Head of caudate nucleus (tissue), 42 donors: Measurements from ENCODE around the gene OGDH.
"Not testable (repeated sequence)": the region's sequence is repeated elsewhere in the genome, so short reads cannot be mapped to it uniquely, and the experiment has no call there.

Experiments
- DNase-seq, 42 donors: peaks; one replicate each; pipeline versions ENCODE4 v3.0.0 to v3.0.0-alpha.2; 2020 to 2021; ENCODE audit warnings: mixed read lengths in 7 of 42
- intact Hi-C: fragments of 100-400 bp; cut with DNase I; formaldehyde crosslinking; loops from one replicate; pipeline ENCODE4 v1.15.0; 2022

The OGDH gene

DNA sequence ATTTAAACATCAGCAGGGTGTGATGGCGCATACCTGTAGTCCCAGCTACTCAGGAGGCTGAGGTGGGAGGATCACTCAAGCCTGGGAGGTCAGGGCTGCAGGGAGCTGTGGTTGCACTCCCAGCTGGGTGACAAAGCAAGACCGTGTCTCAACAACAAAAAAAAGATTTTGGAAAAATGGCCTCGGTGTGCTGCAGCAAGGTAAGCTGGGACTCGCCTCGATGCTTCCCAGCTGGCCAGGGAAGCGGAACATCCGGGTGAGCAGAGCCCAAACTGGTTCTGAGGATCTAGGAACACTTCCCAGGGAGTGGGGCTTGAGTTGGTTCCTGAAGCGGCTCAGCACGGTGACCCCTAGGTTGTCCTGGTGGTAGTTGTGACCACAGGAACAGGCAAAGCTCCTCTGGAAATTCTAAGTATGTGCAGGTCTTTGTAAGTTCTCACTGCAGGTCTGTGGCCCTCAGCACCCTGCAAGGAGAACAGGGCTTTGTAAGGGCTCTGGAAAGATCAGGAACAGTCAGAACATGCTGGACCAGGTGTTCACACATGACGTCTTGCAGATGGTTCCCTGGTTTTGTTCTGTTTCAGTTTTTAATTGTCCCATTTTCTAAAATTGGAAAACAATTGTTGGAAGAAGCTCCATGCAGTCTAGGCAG lies 103.6 kb downstream of the OGDH start:
- peak in 1 of 42 donors; percentile 18 for DNase-seq
- intact Hi-C loops: no loop called here

DNA sequence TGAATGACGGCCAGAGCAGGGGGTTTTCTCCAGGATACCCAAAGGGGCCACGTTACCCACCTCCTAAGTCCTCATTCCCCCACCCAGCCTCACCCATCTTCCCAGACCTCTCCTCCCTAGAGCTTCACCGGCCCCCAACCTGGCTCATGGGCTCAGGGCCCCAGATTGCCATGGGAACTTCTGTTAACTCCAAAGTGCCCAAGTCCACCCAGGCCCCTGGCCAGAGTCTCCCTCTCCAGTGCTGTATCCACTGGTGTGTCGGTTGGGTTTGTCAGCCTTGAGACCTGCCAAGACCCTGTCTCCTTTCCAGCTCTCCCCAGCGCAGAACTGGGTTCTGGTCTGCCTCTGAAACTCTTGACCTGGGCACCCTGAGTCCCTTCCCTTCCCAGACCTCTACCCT lies 105.1 kb downstream of the OGDH start:
- intact Hi-C loops: no loop called here
- peak in 1 of 42 donors; percentile 23 for DNase-seq

DNA sequence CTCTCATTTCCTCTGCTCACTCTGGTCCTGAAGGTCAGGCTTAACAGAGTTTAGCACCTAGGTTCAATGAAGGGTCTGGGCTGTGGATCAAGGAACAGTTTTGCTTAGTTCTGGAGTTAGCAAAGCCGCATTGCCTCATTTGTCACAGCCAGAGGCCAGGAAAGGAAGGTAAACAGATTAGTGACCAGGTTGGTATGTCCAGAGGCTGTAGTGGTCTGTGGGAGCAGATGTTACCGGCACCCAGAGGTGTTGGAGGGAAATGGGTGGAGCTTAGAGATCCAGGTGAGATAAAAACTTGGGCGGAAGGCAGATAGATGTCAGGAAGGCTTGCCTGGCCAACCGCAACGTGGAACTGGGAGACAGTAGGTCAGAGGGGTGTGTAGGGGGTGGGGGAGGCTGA lies 105.6 kb downstream of the OGDH start:
- intact Hi-C loops: no loop called here
- no peak for DNase-seq

DNA sequence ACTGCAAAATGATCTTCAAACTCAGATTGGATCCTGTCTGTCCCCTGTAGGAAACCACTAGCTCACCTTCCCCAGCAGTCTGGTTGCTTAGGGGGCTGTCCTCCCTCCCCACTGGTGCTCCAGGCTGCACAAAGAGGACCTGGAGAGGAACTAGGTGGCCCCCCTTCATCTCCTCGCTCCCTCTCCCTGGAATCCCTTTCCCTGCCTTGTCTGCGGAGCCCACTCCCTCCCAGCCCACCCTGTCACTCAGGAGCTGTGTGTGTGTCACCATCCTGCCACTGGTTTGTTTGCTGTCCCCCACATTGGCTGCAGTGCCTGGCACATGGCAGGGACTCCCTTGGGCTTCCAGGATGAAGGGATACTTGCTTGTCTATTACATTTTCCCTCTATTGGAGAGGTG lies 106.7 kb downstream of the OGDH start:
- no peak for DNase-seq
- intact Hi-C loops: no loop called here

DNA sequence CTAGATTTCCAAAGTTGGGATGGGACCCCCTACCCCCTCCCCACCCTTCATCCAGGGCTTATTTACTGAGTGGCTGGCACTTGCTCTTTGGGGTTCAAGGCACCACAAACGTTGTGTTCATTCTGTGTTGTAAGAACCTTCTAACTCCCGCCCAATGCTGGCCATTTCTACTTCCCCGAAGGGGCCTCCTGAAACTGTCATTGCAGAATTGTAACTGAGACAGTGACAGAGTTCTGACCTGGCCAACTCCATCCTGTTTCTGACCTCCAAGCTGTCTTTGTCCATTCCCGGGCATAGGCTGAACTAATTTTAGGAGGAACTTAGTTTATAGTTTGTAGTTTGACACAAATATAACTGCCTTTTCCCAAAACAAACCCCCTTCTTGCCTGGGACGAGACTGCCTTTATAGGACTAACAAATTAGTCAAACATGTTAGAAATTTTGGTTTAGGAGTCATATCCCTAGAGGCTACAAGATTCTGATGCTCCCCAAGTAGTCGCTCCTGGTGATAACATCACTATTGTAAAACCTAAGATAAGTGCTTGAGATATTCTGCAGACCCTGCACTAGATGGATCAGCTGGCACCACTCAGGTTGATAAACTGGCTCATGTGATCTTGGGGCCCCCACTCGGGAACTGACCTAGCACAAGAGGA lies 107.4 kb downstream of the OGDH start:
- peak in 1 of 42 donors; percentile 17 for DNase-seq
- intact Hi-C loops: no loop called here

DNA sequence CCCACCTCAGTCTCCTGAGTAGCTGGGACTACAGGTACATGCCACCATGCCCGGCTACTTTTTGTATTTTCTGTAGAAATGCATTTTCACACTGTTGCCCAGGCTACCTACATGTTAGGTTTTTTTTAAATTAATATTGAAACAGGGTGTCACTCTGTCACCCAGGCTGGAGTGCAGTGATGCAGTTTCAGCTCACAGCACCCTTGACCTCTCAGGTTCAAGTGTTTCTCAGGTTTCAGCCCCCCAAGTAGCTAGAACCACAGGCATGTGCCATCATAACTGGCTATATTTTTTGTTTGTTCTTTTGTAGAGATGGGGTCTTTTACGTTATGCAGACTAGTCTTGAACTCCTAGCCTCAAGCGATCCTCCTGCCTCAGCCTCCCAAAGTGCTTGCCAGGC lies 109.8 kb downstream of the OGDH start:
- no peak for DNase-seq
- intact Hi-C loops: no loop called here

DNA sequence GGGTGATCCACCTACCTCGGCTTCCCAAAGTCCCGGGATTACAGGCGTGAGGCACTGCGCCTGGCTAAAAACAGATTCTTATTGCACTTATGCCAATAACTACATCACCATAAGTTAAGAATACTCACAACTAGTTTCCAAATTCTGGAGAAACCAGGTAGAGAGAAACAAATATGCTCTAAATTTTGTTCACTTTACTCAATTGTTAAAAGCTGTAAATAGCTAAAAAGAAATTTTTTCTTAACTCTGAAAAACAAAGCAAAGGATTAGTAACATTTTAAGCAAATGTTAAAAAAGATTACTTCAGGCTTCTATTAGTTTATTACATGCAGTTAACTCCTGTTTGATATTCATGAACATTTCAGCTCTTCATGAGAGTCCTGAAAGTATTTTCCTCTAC lies 113.9 kb downstream of the OGDH start:
- no peak for DNase-seq
- intact Hi-C loops: no loop called here

DNA sequence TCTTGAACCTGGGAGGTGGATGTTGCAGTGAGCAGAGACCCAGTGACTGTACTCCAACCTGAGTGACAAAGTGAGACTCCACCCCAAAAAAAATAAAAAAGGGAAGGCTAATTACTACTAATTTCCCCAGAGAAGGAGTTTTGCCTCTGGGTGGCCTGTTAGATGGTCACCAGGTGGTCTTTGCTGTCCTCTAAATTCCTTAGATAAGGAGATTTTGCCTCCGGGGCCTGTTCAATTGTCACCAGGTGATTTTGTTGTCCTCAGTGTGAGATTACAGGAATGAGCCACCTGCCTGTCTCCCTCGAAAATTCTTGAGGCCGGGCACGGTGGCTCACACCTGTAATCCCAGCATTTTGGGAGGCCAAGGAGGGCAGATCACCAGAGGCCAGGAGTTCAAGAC lies 117.8 kb downstream of the OGDH start:
- DNase-seq: no peak
- intact Hi-C loops: no loop called here

DNA sequence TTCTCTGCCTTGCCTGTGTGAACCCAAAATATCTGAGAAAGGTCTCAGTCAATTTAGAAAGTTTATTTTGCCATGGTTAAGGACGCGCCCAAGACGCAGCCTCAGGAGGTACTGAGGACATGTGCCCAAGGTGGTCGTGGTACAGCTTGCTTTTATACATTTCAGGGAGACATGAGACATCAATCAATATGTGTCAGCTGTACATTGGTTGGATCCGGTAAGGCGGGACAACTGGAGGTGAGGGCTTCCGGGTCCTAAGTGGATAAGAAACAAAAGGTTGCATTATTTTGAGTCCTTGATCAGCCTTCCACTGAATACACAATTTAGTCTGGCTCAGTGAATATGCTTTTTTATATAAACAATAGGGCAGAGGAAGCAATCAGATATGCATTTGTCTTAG lies 119.8 kb downstream of the OGDH start:
- intact Hi-C loops, DNase-seq: not testable (repeated sequence)

DNA sequence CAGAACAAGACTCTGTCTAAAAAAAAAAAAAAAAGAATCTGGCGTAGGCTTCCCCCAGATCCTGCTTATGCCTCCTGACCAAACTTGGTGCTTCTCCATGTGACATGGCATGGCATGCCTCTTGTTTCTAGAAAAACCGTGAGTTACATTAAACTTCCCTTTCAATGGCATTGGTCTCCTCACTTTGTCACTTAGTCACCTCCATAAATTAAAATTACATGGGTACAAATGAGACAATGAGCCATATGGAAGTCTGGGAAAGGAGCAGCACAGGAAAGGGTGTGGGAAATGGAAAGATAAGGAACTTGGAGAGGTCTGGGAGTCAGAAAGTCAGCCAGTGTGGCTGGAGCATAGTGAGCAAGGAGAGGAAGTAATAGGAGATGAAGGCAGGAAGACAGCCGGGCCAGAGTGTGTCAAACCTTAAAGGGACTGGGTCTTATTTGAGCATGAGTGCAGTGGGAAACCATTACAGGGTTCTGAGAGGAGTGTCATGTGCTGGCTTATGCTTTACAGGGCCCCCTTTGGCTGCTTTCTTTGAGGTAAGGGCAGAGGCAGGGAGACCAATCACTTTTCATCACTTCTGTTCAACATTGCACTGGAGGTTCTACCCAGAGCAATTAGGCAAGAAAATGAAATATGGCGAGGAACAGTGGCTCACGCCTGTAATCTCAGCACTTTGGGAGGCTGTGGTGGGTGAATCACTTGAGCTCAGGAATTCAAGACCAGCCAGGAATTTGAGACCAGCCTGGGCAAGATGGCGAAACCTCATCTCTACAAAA lies 120.9 kb downstream of the OGDH start:
- intact Hi-C loops: no loop called here
- no peak for DNase-seq

DNA sequence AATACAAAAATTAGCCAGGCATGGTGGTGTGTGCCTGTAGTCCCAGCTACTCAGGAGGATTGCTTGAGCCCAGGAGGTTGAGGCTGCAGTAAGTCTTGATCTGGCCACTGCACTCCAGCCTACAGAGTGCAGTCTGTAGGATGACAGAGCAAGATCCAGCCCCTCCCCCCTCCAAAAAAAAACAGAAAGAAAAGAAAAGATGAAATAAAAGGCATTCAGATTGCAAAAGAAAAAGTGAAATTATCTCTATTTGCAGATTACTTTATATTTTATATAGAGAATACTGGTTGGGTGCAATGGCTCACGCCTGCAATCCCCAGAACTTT lies 121.5 kb downstream of the OGDH start:
- intact Hi-C loops: no loop called here
- no peak for DNase-seq

DNA sequence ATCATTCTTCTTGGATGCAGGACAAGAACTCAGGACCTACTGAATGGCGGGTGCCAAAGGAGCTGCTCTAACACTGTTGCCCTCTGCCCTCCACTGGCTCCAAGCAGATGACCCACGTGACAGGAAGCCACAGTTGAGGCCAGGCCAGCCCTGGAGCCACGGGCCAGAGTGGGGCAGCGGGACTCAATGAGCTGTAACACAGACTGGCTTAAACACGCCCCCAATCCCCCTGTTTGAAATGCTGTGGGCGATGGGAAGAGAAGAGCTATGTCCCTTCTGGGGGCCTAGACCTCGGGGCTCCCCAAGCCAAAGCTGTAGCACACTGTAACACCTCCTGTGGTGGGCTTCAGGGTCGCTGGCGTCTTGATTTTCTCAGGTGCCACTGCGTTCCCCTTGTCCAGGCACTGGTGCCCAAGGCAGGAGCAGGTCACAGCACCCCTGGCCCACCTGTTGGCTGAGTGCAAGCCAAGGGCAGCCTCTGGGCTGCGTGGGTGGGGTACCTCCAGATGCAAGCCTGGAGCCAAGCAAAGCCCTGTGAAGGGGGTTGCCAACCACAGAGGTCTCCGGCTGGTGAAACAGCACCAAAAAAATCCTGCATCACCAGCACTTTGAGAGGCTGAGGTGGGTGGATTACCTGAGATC lies 123.6 kb downstream of the OGDH start:
- DNase-seq: no peak
- intact Hi-C loops: no loop called here

DNA sequence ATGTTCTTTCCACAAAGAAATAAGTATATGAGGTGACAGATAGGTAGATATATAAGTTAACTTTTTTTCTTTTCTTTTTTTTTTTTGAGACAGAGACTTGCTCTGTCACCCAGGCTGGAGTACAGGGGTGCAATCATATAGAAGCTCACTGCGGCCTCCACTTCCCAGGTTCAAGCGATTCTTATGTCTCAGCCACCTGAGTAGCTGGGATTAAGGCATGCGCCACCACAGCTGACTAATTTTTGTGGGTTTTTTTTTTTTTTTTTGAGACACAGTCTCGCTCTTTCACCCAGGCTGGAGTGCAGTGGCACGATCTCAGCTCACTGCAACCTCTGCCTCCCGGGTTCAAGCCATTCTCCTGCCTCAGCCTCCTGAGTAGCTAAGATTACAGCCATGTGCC lies 126.5 kb downstream of the OGDH start:
- DNase-seq, intact Hi-C loops: not testable (repeated sequence)

DNA sequence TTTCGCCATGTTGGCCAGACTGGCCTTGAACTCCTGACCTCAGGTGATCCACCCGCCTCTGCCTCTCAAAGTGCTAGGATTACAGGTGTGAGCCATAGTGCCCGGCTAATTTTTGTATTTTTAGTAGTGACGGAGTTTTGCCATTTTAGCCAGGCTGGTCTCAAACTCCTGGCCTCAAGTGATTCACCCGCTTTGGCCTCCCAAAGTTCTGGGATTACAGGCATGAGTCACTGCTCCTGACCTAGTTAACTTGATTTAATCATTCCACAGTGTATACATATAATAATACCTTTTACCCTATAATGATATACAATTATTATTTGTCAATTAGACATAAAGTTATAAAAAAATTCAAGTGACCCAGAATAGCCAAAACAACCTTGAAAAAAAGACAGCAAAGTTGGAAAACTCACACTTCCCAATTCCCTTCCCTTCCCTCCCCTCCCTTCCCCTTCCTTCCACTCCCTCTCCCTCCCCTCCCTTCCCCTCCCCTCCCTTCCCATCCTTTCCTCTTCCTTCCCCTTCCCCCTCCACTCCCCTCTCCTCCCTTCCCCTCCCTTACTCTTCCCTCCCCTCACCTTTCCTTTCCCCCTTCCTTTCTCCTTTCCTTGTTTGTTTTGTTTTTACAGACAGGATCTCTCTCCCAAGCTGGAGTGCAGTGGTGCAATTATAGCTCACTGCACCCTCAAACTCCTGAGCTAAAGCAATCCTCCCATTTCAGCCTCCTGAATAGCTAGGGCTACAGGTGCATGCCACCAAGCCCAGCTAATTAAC lies 127.5 kb downstream of the OGDH start:
- intact Hi-C loops: no loop called here
- DNase-seq: no peak

DNA sequence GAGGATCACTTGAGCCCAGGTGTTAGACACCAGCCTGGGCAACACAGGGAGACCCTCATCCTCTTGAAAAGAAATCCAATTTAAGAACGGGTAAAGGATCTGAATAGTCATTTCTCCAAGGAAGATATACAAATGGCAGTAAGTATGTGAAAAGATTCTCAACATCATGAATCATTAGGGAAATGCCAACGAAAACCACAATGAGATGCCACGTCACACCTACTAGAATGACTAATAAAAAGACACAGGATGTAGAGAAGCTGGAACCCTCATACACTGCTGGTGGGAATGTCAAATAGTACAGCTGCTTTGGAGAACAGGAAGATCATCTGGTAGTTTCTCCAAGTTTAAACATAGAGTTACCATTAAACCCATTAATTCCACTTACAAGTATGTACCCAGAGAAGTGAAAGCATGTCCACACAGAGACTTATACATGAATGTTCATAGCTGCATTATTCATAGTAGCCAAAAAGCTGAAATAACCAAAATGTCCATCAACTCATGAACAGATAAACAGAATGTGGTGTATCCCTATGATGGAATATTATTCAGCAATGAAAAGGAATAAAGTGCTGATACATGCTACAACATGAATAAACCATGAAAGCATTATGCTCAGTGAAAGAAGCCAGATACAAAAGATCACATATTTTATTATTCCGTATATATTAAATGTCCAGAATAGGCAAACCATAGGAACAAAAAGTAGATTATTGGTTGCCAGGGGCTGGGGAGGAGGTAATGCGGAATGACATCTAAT lies 129.2 kb downstream of the OGDH start:
- DNase-seq: peak in 1 of 42 donors; percentile 26
- intact Hi-C loops: no loop called here

DNA sequence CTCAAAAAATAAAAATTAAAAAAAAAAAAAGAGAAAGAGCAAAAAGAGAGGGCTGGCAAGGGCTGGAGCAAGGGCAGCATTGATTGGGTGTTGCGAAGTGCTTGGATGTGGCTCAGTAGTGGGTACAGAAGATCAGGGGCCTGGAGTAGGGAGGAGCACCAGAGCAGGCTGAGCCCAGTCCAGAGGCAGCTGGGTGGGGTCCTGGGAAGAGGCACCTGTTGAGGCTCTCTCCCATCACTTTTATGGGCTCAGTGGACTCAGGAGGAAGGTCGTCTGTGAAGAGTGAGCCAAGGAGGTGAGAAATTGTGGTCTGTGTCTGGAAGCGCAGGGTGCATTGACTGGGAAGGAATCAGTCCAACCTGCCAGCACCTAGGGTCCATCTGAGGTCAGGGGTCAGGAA lies 130.5 kb downstream of the OGDH start:
- intact Hi-C loops: no loop called here
- no peak for DNase-seq

DNA sequence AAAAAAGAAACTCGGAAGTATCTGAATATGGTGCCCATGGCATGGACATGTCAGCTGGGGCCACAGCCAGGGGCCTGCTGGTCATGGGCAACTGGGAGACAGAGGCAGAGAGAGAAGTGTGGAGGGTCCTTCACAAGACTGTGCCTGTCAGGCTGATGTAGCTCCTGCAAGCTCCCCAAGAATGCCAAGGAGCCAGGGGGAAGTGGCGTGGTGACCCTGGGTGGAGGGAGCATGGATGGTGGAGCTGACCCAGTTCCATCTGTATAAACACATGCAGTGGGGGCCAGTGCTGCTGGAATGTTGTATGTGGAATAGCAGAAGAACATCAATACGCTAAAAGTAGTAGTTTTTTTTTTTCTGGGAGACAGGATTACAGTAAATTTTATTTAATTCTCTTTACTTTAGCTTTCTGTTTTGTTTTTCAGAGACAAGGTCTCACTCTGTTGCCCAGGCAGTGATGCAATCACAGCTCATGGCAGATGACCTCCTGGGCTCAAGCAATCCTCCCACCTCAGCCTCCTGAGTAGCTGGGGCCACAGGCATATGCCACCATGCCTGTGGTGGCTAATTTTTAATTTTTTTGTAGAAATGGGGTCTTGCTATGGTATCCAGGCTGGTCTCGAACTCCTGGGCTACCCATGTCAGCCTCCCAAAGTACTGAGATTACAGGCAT lies 131.8 kb downstream of the OGDH start:
- intact Hi-C loops: no loop called here
- no peak for DNase-seq
